Measurements from ENCODE around the gene NAA80.

- TF ChIP-seq JUN (IDR thresholded peaks at IDR 0.05; ENCODE audit: borderline replicate concordance, insufficient read depth, insufficient read length, low read depth) (no peak), EZH2 (IDR thresholded peaks at IDR 0.05; ENCODE audit: borderline replicate concordance, low read depth, low read length, severe bottlenecking) (no peak)
Measured at GRCh38 chr3:50303013-50303815, 4.0 kb upstream of the NAA80 start, which contains the start of gene HYAL1.

All from endothelial cell of umbilical vein (primary cell).